ENCODE data around the gene CACNG4.

DNA sequence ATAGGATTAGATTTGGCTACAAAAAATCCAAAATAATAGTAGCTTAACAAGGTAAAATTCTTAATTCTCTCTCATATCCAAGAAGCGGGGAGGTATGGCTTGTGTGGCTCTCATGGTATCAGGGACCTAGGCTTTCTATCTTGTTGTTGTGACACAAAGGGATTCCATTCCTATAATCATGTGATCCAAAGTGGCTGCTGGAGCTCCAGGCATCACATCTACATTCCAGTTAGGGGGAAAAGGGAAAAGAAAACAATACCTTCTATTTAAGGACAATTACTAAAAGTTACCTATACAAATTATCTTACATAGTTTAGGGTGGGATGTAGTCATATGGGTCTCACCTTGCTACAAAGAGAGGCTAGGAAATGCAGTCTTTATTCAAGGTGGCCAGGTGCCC is 47.6 kb upstream of the CACNG4 start:
- TF ChIP-seq POLR2A (IDR thresholded peaks at IDR 0.05): no peak
- TF ChIP-seq CTCF (IDR thresholded peaks at IDR 0.05): no peak
